Natural killer cell (primary cell): ENCODE measurements around the gene GABBR2. TPM values are rescaled to one million over a fixed set of nuclear protein-coding genes. Genes with fewer than 3 reads are reported as not detected.
"Not testable (repeated sequence)": the region's sequence is repeated elsewhere in the genome, so short reads cannot be mapped to it uniquely, and the experiment has no call there.

Experiments
- ATAC-seq, 3 donors: fragments of 150-1000 bp in 2 of 3; fragments of 200-7000 bp in 1 of 3; cut with Tn5 transposase; 1 replicate in 1 of 3; 2 replicates in 2 of 3; pipeline ENCODE4 v1.10.0; 2021; ENCODE audit warnings: mild to moderate bottlenecking in 2 of 3, moderate library complexity in 2 of 3
- DNase-seq, 2 donors: peaks; one replicate each; pipeline versions ENCODE4 v3.0.0 to v3.0.0-alpha.2; 2013 to 2021; ENCODE audit warnings: mixed read lengths in 1 of 2
- H3K27ac ChIP-seq: one replicate; pipeline ENCODE4 v1.5.1; 2013; ENCODE audit warnings: mild to moderate bottlenecking, low read length
- H3K27me3 ChIP-seq: one replicate; pipeline ENCODE4 v1.6.1; 2013; ENCODE audit warnings: low read length; ENCODE audit not compliant: control insufficient read depth, insufficient read depth
- H3K36me3 ChIP-seq: one replicate; pipeline ENCODE4 v1.6.1; 2013; ENCODE audit warnings: low read length; ENCODE audit not compliant: control insufficient read depth, insufficient read depth
- H3K4me1 ChIP-seq: one replicate; pipeline ENCODE4 v1.6.1; 2013; ENCODE audit warnings: low read length; ENCODE audit not compliant: control insufficient read depth, insufficient read depth
- H3K4me3 ChIP-seq: one replicate; pipeline ENCODE4 v1.5.1; 2013; ENCODE audit warnings: low read length
- H3K9me3 ChIP-seq: one replicate; pipeline ENCODE4 v1.6.1; 2013; ENCODE audit warnings: low read length; ENCODE audit not compliant: control insufficient read depth, insufficient read depth
- H3K27ac Mint-ChIP-seq, 2 donors: one replicate each; pipeline ENCODE4 v1.8.0; 2022; ENCODE audit warnings: mild to moderate bottlenecking in 2 of 2, mixed read lengths in 2 of 2, moderate library complexity in 1 of 2
- H3K27me3 Mint-ChIP-seq, 2 donors: one replicate each; pipeline ENCODE4 v1.8.0; 2022; ENCODE audit warnings: low read depth in 2 of 2, mixed read lengths in 2 of 2
- H3K36me3 Mint-ChIP-seq: one replicate; pipeline ENCODE4 v1.8.0; 2022; ENCODE audit warnings: mixed read lengths
- H3K4me1 Mint-ChIP-seq, 2 donors: one replicate each; pipeline ENCODE4 v1.8.0; 2022; ENCODE audit warnings: mixed read lengths in 2 of 2
- H3K4me3 Mint-ChIP-seq: one replicate; pipeline ENCODE4 v1.8.0; 2022; ENCODE audit warnings: mild to moderate bottlenecking, moderate library complexity, mixed read lengths
- H3K9me3 Mint-ChIP-seq, 2 donors: one replicate each; pipeline ENCODE4 v1.8.0; 2022; ENCODE audit warnings: mixed read lengths in 2 of 2
- WGBS: methylation state at CpG from one replicate; pipeline ENCODE4 v1.1.7; 2013; ENCODE audit warnings: missing lambda C conversion rate; ENCODE audit not compliant: insufficient coverage; 5-methylcytosine and 5-hydroxymethylcytosine counted together
- intact Hi-C: fragments of 100-400 bp; cut with micrococcal nuclease; formaldehyde crosslinking; loops from one replicate; pipeline ENCODE4 v1.14.2; 2022
- total RNA-seq, 4 donors: library from RNA; stranded (reverse); fragments of 120-200 nt in 1 of 4; gene quantifications; one replicate each; pipeline versions ENCODE4 v1.2.3 to v1.2.4, GENCODE V29; 2013 to 2022
- TF ChIP-seq, protein P1 (sequence below): fragments of 200-600 bp; IDR thresholded peaks from one replicate; pipeline ENCODE4 v1.8.0; 2022; ENCODE audit warnings: antibody characterized with exemption

Gene GABBR2
- total RNA-seq, 3 donors from 2014 or later (not counting 1 experiment from before 2014, with no cell fraction given): not detected

DNA sequence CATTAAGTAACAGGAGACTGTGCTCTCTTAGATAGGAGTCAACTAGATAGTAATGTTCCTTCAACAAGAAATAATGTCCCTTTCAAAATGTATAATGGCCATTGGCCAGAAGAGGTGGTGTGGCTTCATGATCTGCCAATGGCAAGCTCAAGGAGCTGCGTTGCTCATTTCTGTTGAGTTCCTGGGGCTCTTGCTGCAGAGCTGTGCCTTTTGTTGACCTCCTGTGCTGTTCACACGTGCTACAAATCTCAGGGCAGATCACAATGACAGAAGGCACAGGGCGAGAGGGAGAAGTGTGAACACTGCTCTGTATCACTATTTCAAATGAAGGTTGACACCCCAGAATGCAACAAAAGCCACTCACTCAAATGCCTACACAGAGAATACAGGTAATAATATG lies 437.3 kb downstream of the GABBR2 start:
- 70% methylated on average over 3 of the region's 3 CpGs for WGBS
- Histone ChIP-seq H3K27ac (no peak overlapping the region), H3K27me3 (no peaks in the 10 kb centered on the region), H3K36me3 (no peaks in the 10 kb centered on the region), H3K4me3 (no peak overlapping the region), H3K4me1 (no peaks in the 10 kb centered on the region), H3K9me3 (no peaks in the 10 kb centered on the region)
- DNase-seq (no peak), ATAC-seq (no peak)
- TF ChIP-seq, protein P1, sequence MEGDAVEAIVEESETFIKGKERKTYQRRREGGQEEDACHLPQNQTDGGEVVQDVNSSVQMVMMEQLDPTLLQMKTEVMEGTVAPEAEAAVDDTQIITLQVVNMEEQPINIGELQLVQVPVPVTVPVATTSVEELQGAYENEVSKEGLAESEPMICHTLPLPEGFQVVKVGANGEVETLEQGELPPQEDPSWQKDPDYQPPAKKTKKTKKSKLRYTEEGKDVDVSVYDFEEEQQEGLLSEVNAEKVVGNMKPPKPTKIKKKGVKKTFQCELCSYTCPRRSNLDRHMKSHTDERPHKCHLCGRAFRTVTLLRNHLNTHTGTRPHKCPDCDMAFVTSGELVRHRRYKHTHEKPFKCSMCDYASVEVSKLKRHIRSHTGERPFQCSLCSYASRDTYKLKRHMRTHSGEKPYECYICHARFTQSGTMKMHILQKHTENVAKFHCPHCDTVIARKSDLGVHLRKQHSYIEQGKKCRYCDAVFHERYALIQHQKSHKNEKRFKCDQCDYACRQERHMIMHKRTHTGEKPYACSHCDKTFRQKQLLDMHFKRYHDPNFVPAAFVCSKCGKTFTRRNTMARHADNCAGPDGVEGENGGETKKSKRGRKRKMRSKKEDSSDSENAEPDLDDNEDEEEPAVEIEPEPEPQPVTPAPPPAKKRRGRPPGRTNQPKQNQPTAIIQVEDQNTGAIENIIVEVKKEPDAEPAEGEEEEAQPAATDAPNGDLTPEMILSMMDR: no peak
- Mint-ChIP-seq H3K36me3 (no peaks in the 10 kb centered on the region), H3K9me3 (no peaks in the 10 kb centered on the region), H3K27me3 (peaks cover 32 to 53% of the 10 kb centered on the region in 2 donors), H3K4me3 (no peak overlapping the region), H3K4me1 (no peaks in the 10 kb centered on the region), H3K27ac (no peak overlapping the region)
- intact Hi-C loops: no loop called here

- DNase-seq, H3K36me3 Mint-ChIP-seq, H3K4me1 ChIP-seq, H3K4me1 Mint-ChIP-seq, H3K36me3 ChIP-seq, H3K4me3 Mint-ChIP-seq, ATAC-seq, H3K27ac ChIP-seq, H3K27ac Mint-ChIP-seq, intact Hi-C loops, H3K27me3 ChIP-seq, H3K4me3 ChIP-seq, H3K9me3 ChIP-seq, H3K9me3 Mint-ChIP-seq: not testable (repeated sequence)
- WGBS: 76% methylated on average over 11 of the region's 11 CpGs
- peaks cover 32 to 48% of the 10 kb centered on the region in 2 donors for H3K27me3 Mint-ChIP-seq
Observed at GRCh38 chr9:98270284-98270683, 438.5 kb downstream of the GABBR2 start.

GRCh38 chr9:98269652-98270051 lies 439.1 kb downstream of the GABBR2 start:
- H3K4me1 ChIP-seq, H3K9me3 ChIP-seq, DNase-seq, H3K27ac Mint-ChIP-seq, H3K36me3 ChIP-seq, H3K4me3 ChIP-seq, H3K4me1 Mint-ChIP-seq, H3K4me3 Mint-ChIP-seq, H3K36me3 Mint-ChIP-seq, intact Hi-C loops, ATAC-seq, H3K9me3 Mint-ChIP-seq, H3K27me3 ChIP-seq, H3K27ac ChIP-seq: not testable (repeated sequence)
- H3K27me3 Mint-ChIP-seq: peaks cover 32 to 42% of the 10 kb centered on the region in 2 donors
- 76% methylated on average over 10 of the region's 10 CpGs for whole genome bisulfite sequencing

GRCh38 chr9:98267556-98267955 lies 441.2 kb downstream of the GABBR2 start:
- ATAC-seq, H3K4me3 ChIP-seq, H3K4me3 Mint-ChIP-seq, intact Hi-C loops, H3K9me3 Mint-ChIP-seq, H3K36me3 ChIP-seq, H3K36me3 Mint-ChIP-seq, H3K27ac ChIP-seq, DNase-seq, H3K9me3 ChIP-seq, H3K4me1 Mint-ChIP-seq, H3K4me1 ChIP-seq, H3K27ac Mint-ChIP-seq, H3K27me3 ChIP-seq: not testable (repeated sequence)
- peaks cover 28 to 33% of the 10 kb centered on the region in 2 donors for H3K27me3 Mint-ChIP-seq
- 94% methylated on average over 8 of the region's 8 CpGs for WGBS

DNA sequence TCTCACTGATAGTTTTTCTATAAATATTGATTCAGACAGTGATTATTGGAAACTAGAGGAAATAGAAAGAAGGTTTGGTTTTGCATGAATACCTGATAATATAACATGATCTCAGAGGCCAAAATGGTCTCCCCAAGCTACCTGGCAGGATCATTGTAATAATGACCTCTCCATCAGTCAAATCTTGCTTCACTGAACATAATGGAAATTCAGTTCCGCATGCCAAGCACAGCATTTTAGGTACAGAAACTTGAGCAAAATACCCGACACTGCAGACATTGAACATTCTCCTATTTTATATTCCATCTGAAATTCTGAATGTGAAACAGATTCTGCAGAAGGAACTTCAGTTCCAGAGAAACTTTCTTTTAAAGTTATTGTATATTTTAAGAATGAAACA lies 444.2 kb downstream of the GABBR2 start:
- no peaks in the 10 kb centered on the region for H3K27me3 ChIP-seq
- H3K4me3 ChIP-seq: no peak overlapping the region
- intact Hi-C loops: loop anchor here (5.0 kb wide), 1 partner anchor 552 kb away; no protein-coding TSS in a partner anchor
- H3K27ac Mint-ChIP-seq: no peak overlapping the region
- WGBS: 72% methylated on average over 2 of the region's 2 CpGs
- H3K4me1 Mint-ChIP-seq: no peaks in the 10 kb centered on the region
- H3K27ac ChIP-seq: no peak overlapping the region
- no peak overlapping the region for H3K4me3 Mint-ChIP-seq
- TF ChIP-seq, protein P1: no peak
- no peak for DNase-seq
- H3K9me3 ChIP-seq: no peaks in the 10 kb centered on the region
- H3K4me1 ChIP-seq: no peaks in the 10 kb centered on the region
- no peak for ATAC-seq
- H3K36me3 ChIP-seq: no peaks in the 10 kb centered on the region
- peaks cover 8 to 14% of the 10 kb centered on the region in 2 donors for H3K27me3 Mint-ChIP-seq
- no peaks in the 10 kb centered on the region for H3K36me3 Mint-ChIP-seq
- H3K9me3 Mint-ChIP-seq: no peaks in the 10 kb centered on the region
